ENCODE results near the gene ESYT2.

The ESYT2 gene

GRCh38 chr7:158687406-158687805, 141.9 kb downstream of the ESYT2 start:
- DNase-seq: no peak

GRCh38 chr7:158685693-158686092, 143.6 kb downstream of the ESYT2 start:
- DNase-seq: no peak

GRCh38 chr7:158684329-158684728, 145.0 kb downstream of the ESYT2 start:
- no peak for DNase-seq

- no peak for DNase-seq
Measured at GRCh38 chr7:158683541-158683940, 145.8 kb downstream of the ESYT2 start.

GRCh38 chr7:158682456-158682855, 146.9 kb downstream of the ESYT2 start:
- no peak for DNase-seq
